Measurements from ENCODE around the gene ITGB5.
"Not testable (repeated sequence)": the region's sequence is repeated elsewhere in the genome, so short reads cannot be mapped to it uniquely, and the experiment has no call there.

Gene ITGB5

GRCh38 chr3:124834723-124835718 is 52.1 kb downstream of the ITGB5 start:
- peak; percentile 29 for DNase-seq

DNA sequence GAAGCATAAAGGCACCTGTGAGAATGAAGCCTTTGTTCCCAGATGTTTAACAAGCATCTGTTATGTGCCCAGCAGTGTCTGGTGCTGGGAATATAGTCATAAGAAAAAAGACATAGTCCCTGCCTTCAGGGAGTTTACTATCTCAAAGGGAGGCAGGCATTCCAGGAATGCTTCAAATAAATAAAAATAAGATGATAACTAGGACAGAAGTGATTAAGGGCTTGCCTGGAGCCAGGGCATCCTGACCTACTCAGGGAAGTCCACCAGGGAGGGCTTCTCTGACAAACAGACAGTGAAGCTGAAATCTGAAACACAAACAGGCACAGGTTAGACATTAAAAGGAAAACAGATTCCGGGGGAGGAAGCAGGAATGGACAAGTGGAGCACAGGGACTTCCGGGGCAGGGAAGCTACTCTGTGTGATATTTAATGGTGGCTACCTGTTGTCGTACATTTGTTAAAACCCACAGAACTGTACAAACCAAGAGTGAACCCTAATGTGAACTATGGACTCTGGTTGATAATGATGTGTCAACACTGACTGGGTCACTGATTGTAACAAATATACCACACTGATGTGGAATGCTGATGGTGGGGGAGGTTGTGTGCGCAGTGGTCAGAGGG is 53.3 kb downstream of the ITGB5 start:
- no peak for DNase-seq

DNA sequence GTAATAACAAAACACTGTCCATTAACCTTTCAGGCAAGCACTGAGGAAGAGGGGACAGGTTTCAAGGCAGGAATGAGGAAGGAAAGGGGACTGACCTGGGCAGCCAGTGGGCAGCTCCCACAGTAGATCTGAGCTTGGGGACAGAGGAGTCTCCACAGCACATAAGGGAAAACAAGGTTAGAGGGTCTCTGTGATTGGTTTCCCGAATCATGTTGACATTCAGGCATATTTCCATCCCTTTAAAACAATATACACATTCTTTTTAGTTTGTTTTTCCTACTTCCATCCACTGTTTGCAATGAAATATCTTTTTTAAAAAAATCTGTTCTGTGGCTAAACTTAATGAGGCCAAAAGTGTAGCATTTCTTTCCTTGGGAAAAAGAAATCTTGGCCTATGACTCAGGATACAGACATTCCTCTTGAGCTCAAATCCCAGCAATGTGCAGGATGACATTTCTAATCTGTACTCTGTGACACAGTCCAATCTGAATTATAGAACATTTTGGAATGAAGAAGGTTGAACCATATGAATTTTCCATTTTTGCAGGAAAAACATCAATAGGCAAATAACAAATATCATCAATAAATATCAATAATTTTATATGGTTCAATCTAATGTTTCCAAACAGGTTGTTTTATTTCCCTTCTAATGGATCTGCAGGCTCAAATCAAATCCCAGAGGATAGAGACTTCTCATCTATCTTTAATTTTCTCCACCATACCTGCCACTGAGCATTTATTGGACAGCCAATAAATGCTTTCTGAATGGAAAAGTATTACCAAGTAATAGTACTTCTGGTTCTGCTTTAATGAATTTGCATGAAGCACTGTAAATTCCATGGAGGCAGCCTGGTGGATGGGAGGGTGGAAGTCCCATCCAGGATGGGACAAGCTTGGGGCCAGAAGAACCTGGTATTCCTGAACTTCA is 54.1 kb downstream of the ITGB5 start:
- no peak for DNase-seq

DNA sequence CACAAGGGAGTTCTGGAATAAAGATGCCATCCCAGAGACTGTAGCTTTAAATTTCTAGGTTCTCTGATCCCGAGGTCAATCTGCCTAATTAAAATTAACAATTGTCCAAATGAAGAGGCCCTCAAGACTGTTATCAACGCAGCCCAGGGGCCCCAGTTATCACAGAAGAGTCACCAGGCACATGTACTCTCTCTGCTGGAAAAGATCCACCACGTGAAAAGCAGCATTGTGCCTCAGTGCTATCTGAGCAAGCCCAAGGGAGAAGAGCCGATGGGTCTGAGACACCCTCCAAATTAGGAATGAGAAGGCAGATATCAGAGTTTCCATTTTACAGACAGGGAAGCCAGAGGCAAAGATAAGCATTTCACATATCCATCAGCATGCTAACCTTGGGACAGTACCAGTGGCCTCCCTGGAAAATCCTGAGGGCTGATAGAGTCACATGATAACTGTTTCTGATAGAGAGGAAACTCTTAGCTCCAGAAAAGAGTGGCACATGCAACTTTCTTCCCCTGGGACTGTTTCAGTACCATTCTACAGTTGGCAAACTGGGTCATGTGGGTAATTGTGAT is 55.5 kb downstream of the ITGB5 start:
- no peak for DNase-seq

DNA sequence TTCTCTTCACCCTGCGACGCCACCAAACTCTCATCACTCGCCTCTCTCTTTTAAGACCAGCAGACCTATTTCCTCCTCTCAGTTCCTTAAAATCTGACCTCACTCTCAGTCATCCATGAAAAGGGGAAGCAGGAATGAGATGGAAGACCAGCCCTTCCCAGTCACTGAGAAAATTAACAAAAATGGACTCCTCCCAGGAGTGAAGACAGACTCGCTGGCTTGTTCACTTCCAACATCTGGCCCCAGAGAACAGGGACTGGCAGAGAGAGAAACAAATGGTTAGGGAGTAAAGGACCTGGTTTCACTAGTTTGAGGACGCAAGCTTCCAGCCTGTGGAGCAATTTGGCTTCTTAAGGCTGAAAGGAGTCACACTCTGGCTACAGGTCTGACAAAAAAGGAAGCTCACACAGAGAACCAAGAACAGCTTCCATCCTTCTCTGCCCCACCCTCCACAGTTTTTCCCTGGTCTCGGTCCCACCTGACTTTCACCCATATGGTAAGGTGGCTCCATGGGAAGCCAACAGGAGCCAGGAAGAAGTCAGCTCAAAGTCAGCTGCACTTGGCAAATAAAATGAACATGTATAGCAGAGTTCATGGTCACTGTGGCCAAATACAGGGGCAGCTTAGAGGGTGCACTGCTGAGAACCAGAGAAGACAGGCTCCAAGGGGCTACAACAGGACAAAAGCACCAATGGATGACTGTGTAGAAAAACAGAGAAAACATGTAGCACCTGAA is 57.2 kb downstream of the ITGB5 start:
- DNase-seq, result no peak

- DNase-seq, result no peak
Observed at GRCh38 chr3:124829178-124829818, 57.9 kb downstream of the ITGB5 start.

- not testable (repeated sequence) for DNase-seq
Observed at GRCh38 chr3:124827476-124828206, 59.5 kb downstream of the ITGB5 start.

GRCh38 chr3:124826703-124827102 is 60.5 kb downstream of the ITGB5 start:
- DNase-seq, result no peak

DNA sequence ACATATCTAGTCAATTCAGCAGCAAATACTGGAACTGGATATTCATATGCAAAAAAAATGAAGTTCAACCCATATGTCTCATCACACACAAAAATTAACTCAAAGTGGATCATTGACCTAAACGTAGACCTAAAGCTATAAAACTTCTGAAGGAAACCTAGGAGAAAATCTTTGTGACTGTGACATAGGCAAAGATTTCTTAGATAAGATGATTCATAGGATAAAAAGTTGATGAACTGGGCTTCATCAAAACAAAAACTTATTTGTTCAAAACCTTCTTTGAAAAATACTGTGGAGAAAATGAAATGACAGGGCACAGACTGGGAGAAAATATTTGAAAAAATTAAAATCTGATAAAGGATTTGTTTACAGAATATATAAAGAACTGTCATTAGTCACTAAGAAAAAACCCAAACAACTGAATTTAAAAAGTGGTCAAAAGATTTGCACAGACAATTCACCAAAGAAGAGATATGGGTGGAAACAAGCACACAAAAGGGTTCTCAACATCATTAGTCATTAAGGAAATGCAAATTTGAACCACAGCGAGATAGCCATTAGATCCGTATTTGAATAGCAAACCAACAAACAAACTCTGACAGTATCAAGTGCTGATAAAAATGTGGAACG is 62.8 kb downstream of the ITGB5 start:
- no peak for DNase-seq

DNA sequence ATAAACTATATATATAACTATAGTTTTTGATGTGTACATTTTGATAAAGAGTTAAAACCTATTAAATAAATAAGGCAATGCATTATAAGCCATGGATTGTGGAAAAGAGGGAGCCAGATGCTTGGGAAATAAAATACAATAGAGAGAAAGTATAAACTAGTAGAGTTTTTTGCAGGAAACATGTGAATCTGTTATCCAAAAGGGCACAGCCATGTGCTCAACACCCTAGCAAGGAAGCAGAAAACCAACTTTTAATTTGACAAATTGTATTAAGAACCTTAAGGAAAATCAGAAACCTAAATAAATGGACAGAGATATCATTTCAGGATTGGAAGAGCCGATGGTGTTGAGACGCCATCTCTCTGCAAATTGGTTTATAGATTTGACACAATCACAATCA is 63.5 kb downstream of the ITGB5 start:
- no peak for DNase-seq

DNA sequence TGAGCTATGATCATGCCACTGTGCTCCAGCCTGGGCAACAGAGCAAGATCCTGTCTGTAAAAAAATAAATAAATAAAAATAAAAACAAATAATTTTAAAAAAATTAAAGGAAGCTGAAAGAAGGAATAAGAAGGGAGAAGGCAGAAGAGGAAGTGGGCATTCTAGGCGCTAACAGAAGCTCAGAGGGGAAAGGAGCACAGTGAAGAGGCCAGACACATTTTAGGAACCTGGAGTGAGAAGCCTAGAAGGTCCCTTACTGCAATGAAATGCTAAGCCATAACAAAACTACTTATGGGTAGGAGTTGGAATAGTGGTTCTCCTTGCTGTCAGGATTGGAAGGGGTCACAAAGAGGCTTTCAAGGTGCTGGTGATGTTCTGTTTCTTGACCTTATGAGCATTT is 64.0 kb downstream of the ITGB5 start:
- DNase-seq, result no peak

- DNase-seq, result no peak
Observed at GRCh38 chr3:124821356-124821755, 65.8 kb downstream of the ITGB5 start.

- DNase-seq, result no peak
Observed at GRCh38 chr3:124818398-124819091, 68.6 kb downstream of the ITGB5 start.

DNA sequence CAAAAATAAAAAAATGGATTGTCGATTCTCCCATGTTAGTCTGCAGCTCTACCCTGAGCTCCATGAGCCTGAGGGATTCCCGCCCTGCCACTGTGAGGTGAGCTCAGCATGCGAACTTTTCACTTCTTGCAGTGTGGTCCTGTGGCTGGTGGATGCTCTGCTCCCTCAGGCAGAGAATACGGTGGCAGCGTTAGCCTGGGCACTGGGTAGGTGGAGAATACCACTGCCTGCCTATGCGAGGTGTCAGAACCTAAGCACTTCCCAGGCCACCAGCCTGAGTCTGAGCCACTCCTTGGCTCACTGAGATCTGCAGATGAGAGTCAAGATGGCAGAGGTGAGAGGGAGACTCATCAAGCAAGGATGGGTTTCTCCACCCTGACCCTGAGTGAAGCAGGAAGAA is 70.1 kb downstream of the ITGB5 start:
- DNase-seq, result no peak

GRCh38 chr3:124816206-124816605 is 71.0 kb downstream of the ITGB5 start:
- no peak for DNase-seq

GRCh38 chr3:124815781-124816180 is 71.4 kb downstream of the ITGB5 start:
- no peak for DNase-seq

DNA sequence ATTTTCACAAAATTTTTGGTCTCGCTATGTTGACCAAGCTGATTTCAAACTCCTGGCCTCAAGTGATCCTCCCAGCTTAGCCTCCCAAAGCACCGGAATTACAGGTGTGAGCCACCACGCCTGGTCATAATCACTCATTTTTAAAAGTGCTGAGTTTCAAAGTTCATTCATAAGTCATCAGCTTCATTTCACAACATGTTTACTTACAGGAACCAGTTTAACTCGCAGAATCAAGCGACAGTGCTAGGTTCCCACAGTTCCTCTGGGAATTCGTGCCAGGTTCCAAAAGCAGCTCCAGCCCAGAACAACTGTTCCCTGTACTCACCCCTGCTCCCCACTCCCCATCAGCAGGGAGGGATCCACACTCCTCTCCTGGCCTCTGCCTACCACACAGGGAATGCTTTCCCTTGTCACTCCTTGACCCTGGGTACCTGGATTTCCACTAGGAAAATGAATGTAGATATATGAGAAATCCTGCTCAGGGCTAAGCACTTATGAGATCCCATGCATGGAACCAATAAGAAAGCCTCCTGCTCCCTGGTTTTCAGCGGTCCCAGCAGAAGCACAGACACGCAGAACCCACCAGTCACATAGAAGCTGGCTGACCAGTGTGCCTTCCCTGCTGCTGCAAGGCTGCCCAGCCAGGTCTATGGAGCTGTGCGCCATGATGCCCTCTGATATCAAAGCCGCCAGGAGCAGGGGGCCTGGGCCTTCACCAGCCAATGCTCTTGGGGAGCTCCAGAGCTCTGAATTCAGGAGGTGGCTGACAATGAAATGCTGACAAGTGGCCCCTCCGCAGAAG is 72.3 kb downstream of the ITGB5 start:
- DNase-seq, result no peak

DNA sequence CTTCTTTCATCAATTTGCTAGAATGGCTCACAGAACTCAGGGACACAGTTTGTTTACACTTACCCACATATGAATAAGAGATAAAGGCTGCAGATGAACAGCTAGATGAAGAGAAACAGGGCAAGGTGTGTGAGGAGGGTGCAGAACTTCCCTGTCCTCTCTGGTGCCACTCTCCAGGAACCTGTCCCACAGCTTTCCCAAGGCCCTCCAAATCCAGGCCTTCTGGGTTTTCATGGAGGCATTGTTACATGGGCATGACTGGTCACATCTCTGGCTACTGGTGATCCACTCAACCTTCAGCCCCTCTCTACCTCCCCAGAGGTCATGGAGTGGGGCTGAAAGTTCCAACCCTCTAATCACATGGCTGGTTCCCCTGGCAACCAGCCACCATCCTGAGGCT is 73.6 kb downstream of the ITGB5 start:
- DNase-seq, result no peak

Data from activated naive CD4-positive, alpha-beta T cell treated with Interleukin-2 at 50 U/mL for 16 hours (primary cell).